Endometrium (tissue), 2 donors: ENCODE results near the gene CHD9NB.
"Not testable (repeated sequence)": the region's sequence is repeated elsewhere in the genome, so short reads cannot be mapped to it uniquely, and the experiment has no call there.

ENCODE experiments used
- FAIRE-seq: peaks from 2 replicates; lab custom pipeline; 2012; peaks lifted over from hg19 to GRCh38; lab: Jason Lieb, UNC
- donor health status: control.
- donor health status: control.

The CHD9NB gene

GRCh38 chr16:53056392-53056881, 3.7 kb upstream of the CHD9NB start:
- no peak for FAIRE-seq

- no peak for FAIRE-seq
Measured at GRCh38 chr16:53055541-53056391, 3.1 kb upstream of the CHD9NB start.

GRCh38 chr16:53054670-53055485, 2.2 kb upstream of the CHD9NB start, which contains the start of gene CHD9:
TSS of gene CHD9 (plus strand) at chr16:53054991. CDS start at chr16:53156090, 101,099 bp downstream.
- no peak for FAIRE-seq

- no peak for FAIRE-seq
Measured at GRCh38 chr16:53053967-53054669, 1.4 kb upstream of the CHD9NB start.

- FAIRE-seq: not testable (repeated sequence)
Measured at GRCh38 chr16:53051255-53051654, 1.4 kb downstream of the CHD9NB start.

GRCh38 chr16:53048139-53048915, 4.4 kb downstream of the CHD9NB start:
- FAIRE-seq: no peak

GRCh38 chr16:53047515-53047914, 5.2 kb downstream of the CHD9NB start:
- FAIRE-seq: not testable (repeated sequence)

- no peak for FAIRE-seq
Measured at GRCh38 chr16:53045341-53046220, 7.1 kb downstream of the CHD9NB start.

- no peak for FAIRE-seq
Measured at GRCh38 chr16:53043986-53044601, 8.6 kb downstream of the CHD9NB start.

- FAIRE-seq: no peak
Measured at GRCh38 chr16:53043428-53043831, 9.3 kb downstream of the CHD9NB start.

GRCh38 chr16:53042235-53042701, 10.4 kb downstream of the CHD9NB start:
- FAIRE-seq: no peak

- no peak for FAIRE-seq
Measured at GRCh38 chr16:53041320-53042051, 11.2 kb downstream of the CHD9NB start.

- FAIRE-seq: no peak
Measured at GRCh38 chr16:53040788-53041187, 11.9 kb downstream of the CHD9NB start.

- not testable (repeated sequence) for FAIRE-seq
Measured at GRCh38 chr16:53036711-53037110, 16.0 kb downstream of the CHD9NB start.

- FAIRE-seq: no peak
Measured at GRCh38 chr16:53036066-53036465, 16.6 kb downstream of the CHD9NB start.

GRCh38 chr16:53035176-53035942, 17.3 kb downstream of the CHD9NB start:
- FAIRE-seq: no peak

GRCh38 chr16:53034306-53034705, 18.4 kb downstream of the CHD9NB start:
- FAIRE-seq: no peak

- no peak for FAIRE-seq
Measured at GRCh38 chr16:53031323-53031942, 21.3 kb downstream of the CHD9NB start.
